Frontal cortex (tissue), 4 donors: Measurements from ENCODE around the gene TOB1. TPM values are rescaled to one million over a fixed set of nuclear protein-coding genes. Genes with fewer than 3 reads are reported as not detected.
A peak's percentile ranks its signal among the peaks of the same experiment; 100 is the strongest.
"Not testable (repeated sequence)": the region's sequence is repeated elsewhere in the genome, so short reads cannot be mapped to it uniquely, and the experiment has no call there.

Experiments used
- DNase-seq, 2 donors: peaks; one replicate each; pipeline ENCODE4 v3.0.0; 2012; ENCODE audit warnings: low spot score in 2 of 2
- FAIRE-seq: peaks from 2 replicates; lab custom pipeline; 2012; peaks lifted over from hg19 to GRCh38; lab: Jason Lieb, UNC
- total RNA-seq: library from RNA; depleted of rRNA; stranded (reverse); fragments of >200 nt; gene quantifications from one replicate; pipeline ENCODE4 v1.2.3, GENCODE V29; 2014
- donor health status: control.
- donor health status: control.
- donor health status: control.

Gene TOB1
- total RNA-seq, 1 donor from 2014 or later: 9.4 TPM

- no peak for DNase-seq
These were observed 6.7 kb upstream of the TOB1 start for GRCh38 chr17:50872710-50873424.

GRCh38 chr17:50871898-50872297 is 5.7 kb upstream of the TOB1 start:
- FAIRE-seq (no peak), DNase-seq (no peak)

More at GRCh38 chr17:50872710-50873424, 6.7 kb upstream of the TOB1 start:
- FAIRE-seq: no peak

DNA sequence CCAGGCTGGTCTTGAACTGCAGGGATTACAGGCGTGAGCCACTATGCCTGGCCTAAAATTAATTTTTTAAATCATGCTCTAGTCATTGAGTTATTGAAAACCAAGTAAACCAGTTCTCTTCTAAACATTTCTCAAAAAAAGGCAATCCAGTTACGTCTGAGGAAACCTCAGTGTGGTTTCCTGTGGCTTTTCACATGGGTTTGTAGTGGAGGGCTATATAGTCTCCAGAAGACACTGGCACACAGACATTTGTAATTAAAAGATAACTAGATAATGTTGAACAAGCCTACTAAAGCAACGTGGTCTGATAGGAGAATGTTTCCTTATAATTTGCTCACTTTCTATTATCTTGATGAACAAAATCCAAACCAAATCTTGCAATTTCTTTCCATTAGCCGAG is 5.2 kb upstream of the TOB1 start:
- FAIRE-seq (no peak), DNase-seq (no peak)

DNA sequence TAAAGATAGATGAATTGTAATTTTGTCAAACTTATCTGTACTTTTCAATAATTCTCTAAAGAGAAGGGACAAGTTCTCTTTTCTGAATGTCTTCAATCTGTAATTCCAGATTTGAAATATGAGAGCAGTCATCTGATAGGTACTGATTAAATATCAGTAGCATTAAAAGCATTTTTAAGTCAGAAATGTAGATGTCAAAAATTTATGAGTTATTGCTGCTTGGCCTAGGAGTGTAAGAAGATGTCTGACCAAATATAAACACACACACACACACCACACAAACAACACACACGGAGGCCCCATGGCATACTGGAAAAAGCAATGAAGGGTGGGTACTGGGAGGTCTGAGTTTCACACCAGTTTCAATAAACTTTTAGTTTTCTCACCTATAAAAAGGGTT is 2.4 kb upstream of the TOB1 start:
- DNase-seq (no peak), FAIRE-seq (no peak)

DNA sequence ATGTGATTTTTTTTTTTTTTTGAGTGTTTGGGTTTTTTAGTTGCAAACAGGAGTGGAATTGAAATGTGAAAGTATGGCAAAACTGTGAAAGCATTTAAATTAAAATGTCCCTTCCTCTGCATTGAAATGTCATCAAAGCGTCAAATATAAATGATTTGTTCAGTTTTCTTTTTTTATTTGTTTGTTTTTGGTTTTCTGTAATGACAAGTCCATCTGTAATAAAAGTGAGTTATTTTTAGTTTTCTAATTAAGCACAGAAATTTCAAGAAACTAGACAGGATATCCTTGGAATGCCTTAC is 1.9 kb upstream of the TOB1 start:
- no peak for FAIRE-seq
- DNase-seq: no peak

DNA sequence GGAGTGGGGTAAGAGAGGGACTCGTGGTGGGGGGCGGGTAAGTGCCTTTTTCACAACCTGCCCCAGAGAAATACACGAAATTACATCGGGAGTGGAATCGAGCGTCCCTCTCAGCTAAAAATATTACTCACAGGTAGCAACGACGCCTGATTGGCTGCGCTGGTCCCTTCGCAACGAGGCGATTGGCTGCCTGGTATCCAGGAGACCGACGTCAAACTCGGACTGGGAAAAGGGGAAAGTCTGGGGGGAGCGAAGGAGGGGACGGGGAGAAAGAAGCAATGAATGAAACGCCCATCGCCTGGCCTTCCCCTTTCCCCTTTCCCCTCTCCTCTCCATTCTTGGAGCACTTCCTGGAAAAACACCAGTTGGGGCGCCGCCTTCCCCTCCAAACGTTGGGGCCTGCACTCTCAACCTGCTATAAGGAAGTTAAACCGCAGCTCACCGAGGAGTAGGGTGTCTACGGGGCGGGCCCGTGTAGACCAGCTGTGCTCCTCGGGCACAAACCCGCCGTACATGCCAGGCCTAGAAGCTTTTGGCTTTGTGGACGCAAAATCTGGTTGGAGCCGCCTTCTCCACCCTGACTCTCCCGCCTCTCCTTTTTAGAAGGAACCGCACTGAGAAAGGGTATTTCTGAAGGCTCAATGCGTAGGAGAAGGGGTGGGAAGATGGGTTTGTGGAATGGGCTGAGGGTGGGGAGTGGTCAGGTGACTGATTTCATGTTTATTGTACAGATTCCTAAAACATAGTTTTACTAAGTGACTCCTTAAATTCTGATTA is 1.4 kb upstream of the TOB1 start:
- no peak for FAIRE-seq
- DNase-seq: peak; percentile 76 to 78

- DNase-seq: peak in 1 of 2 donors; percentile 40
- no peak for FAIRE-seq
These were observed 802 bp upstream of the TOB1 start for GRCh38 chr17:50866950-50867362.

- FAIRE-seq (no peak), DNase-seq (no peak)
These were observed 290 bp downstream of the TOB1 start for GRCh38 chr17:50865868-50866260.

GRCh38 chr17:50865060-50865867 is 890 bp downstream of the TOB1 start:
- DNase-seq: peak in 1 of 2 donors; percentile 37
- no peak for FAIRE-seq

DNA sequence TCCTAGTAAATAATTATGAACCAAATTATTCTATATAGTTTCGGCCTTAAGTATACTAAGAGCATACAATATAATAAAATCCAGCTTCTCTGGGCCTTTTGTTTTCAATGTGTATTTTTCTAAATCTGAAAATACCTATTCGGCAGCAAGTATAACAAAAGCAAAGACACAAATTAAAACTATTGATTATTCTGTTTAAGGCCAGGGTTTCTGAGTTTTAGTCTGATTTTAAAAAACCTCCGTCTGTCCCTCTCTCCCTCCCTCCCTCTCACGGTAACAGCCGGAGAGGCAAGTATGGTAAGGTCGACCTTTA is 1.5 kb downstream of the TOB1 start:
- DNase-seq (no peak), FAIRE-seq (no peak)

- DNase-seq: no peak
- no peak for FAIRE-seq
These were observed 2.2 kb downstream of the TOB1 start for GRCh38 chr17:50863931-50864330.

- DNase-seq (no peak), FAIRE-seq (no peak)
These were observed 2.8 kb downstream of the TOB1 start for GRCh38 chr17:50863221-50863843.

DNA sequence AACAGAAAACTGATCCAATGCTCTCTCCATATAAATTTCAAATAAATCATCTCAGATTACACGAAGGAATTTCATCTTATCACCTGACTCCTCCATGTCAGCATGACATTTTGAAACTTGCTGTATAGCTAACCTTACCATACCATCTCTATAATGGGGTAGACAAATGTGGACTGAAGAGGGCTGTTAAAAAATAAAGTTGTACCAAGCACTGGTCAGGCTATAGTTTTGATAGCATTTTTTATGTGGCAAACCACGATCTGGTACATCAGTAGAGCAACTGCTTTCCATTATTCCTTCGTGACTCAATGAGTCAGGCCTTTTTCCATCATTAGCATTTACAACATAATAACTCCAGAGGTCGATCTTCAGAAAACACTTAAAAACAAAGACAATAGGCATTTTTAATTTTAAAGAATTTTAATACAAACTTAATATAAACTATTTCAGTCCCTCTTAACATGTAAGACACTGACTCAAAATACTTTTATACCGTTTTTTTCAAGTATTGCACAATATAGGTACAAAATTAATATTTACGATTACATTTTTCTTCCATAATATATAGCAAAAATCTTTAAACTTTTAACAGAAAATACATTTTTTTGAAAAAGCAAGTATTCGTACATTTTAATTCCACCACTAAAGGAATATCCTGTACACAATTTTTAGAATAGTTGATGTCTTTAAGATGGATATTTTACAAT is 4.2 kb downstream of the TOB1 start:
- FAIRE-seq (no peak), DNase-seq (no peak)

DNA sequence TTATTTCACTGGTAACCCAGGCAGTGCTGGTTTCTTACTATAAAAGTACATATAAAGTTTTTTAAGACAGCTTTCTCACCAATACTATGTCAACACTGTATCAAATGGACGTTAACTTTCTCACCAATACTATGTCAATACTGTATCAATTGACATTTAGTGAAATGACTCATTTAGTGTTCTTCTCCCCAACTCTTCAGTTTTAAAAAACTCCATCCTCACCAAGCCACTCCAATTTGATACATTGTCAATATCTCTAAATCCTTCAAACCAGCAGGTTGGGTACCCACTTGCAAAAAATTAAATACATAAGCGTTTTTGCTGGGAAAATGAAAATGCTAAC is 4.8 kb downstream of the TOB1 start:
- FAIRE-seq (no peak), DNase-seq (no peak)

GRCh38 chr17:50859727-50860126 is 6.4 kb downstream of the TOB1 start:
- not testable (repeated sequence) for FAIRE-seq, DNase-seq

DNA sequence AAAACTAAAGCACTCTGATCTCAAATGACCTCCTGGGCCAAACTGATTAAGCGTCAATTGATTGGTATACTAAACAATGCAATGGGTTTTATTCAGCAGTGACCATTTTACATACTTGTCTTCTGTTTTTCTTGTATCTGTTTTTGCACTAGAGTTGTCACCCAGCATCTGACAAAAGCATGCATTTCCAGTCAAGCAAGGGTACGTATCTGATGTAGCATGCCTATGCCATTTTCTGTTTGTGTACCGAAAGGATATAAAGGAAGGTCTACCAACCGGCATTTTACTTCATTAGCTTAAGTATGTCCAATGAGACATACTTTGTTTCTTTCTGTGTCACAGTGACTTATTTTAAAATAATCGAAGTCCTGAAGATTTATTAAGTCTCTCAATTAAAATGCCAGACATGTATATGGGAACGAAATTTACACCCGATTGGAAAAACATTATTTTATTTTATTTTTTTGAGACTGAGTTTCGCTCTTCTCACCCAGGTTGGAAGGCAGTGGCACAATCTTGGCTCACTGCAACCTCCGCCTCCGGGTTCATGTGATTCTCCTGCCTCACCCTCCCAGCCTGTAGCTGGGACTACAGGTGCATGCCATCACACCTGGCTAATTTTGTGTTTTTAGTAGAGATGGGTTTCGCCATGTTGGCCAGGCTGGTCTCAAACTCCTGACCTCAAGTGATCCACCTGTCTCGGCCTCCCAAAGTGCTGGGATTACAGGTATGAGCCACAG is 7.5 kb downstream of the TOB1 start:
- no peak for DNase-seq
- FAIRE-seq: no peak

DNA sequence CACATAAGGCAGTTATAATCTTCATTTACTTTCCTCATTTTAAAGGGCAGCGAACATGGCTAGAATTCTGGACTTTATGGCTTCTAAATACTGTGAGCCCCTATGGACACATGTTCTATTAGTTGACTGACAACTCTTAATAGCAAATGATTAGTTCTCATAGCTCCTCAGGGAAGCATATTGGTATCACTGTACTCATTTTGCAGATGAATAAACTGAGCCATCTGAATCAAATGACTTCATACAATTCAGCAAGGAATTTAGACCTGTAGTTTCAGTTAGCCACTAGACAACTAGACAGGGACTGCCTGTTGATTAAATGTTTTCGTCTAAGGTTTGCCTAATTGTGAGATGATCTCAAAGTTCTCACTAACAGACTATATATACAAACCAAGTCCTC is 9.7 kb downstream of the TOB1 start:
- no peak for DNase-seq
- FAIRE-seq: no peak

DNA sequence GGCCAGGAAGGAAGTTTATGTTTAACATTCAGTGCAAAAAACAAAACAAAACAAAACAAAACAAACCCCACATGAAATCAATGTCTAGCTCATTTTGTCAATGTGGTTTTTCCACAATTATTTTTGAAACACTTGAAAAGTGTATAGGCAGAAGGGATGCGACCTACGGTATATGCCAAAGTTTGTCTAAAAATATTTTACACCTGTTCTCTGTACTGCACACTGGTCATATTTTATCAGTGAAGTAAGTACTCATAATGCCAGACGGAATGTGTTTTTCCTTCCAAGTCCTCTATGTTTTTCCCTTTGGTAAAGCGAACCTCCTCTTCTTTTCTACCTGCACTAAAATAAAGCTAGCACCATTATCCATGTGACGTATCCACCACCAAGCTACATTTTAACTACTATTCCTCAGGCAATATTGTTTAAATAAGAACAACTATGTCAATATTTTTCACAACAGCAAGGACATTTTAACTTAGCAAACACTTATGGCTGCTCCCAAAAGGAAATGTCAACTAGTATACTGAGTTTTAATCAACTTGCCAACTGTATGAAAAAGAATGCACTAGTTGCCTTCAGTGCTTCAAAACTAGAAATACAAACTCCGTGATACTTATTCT is 10.3 kb downstream of the TOB1 start:
- DNase-seq (no peak), FAIRE-seq (no peak)

GRCh38 chr17:50853781-50854180 is 12.4 kb downstream of the TOB1 start:
- FAIRE-seq: no peak
- no peak for DNase-seq
